T-cell (primary cell): ENCODE results near the gene CFAP43. TPM values are rescaled to one million over a fixed set of nuclear protein-coding genes. Genes with fewer than 3 reads are reported as not detected.

Experiments used
- ATAC-seq, 4 experiments: fragments of 200-7000 bp in 3 of 4; fragments of 150-1000 bp in 1 of 4; cut with Tn5 transposase; replicated peaks in 1 of 4; 1 replicate in 3 of 4; 2 replicates in 1 of 4; pipeline ENCODE4 v1.10.0; 2021; ENCODE audit warnings: moderate library complexity in 3 of 4, mild to moderate bottlenecking in 2 of 4, moderate number of reproducible peaks in 1 of 4
- CTCF ChIA-PET, 2 donors: fragments of 300-600 bp; sonication (Branson Sonifier 250); formaldehyde crosslinking; loops; one replicate each; lab custom pipeline; 2022; ENCODE audit warnings: antibody characterized with exemption in 2 of 2; lab: Charles Lee
- POLR2A ChIA-PET, 2 donors: fragments of 300-600 bp; sonication (Branson Sonifier 250); formaldehyde crosslinking; loops; one replicate each; lab custom pipeline; 2022; ENCODE audit warnings: antibody characterized with exemption in 2 of 2; lab: Charles Lee
- DNase-seq, 35 experiments: peaks; one replicate each; pipeline versions ENCODE4 v3.0.0 to v3.0.0-alpha.2; 2013 to 2023
- H3K27ac ChIP-seq: one replicate; pipeline ENCODE4 v1.5.1; 2013; ENCODE audit warnings: low read length
- H3K27me3 ChIP-seq, 2 experiments: replicated peaks in 1 of 2; 1 replicate in 1 of 2; 2 replicates in 1 of 2; pipeline versions ENCODE4 v1.6.1 to v1.7.0; 2013; ENCODE audit warnings: low read length in 1 of 2, mixed read lengths in 1 of 2; ENCODE audit not compliant: control insufficient read depth in 2 of 2, insufficient read depth in 2 of 2; ENCODE audit errors: extremely low read depth in 1 of 2
- H3K36me3 ChIP-seq, 2 donors: 1 replicate in 1 of 2; 2 replicates in 1 of 2; pipeline versions ENCODE4 v1.6.1 to v1.7.0; 2013; ENCODE audit warnings: low read length in 1 of 2; ENCODE audit not compliant: control insufficient read depth in 2 of 2, insufficient read depth in 1 of 2; ENCODE audit errors: extremely low read depth in 1 of 2
- H3K4me1 ChIP-seq, 2 experiments: 1 replicate in 1 of 2; 2 replicates in 1 of 2; pipeline versions ENCODE4 v1.6.1 to v1.7.0; 2013; ENCODE audit warnings: low read length in 2 of 2, mixed read lengths in 1 of 2; ENCODE audit not compliant: insufficient read depth in 2 of 2, control insufficient read depth in 1 of 2; ENCODE audit errors: extremely low read depth in 1 of 2
- H3K4me3 ChIP-seq, 2 donors: 1 replicate in 1 of 2; 2 replicates in 1 of 2; pipeline versions ENCODE4 v1.5.1 to v1.7.0; 2013; ENCODE audit warnings: mild to moderate bottlenecking in 2 of 2, low read length in 1 of 2, moderate library complexity in 1 of 2; ENCODE audit not compliant: control insufficient read depth in 1 of 2; ENCODE audit errors: extremely low read depth in 1 of 2
- H3K9me3 ChIP-seq: 2 replicates; pipeline ENCODE4 v1.7.0; 2013
- H3K27ac Mint-ChIP-seq, 2 donors: one replicate each; pipeline ENCODE4 v1.8.0; 2020 to 2021; ENCODE audit warnings: mild to moderate bottlenecking in 2 of 2, mixed read lengths in 2 of 2
- H3K27me3 Mint-ChIP-seq, 2 donors: one replicate each; pipeline ENCODE4 v1.8.0; 2021 to 2022; ENCODE audit warnings: mixed read lengths in 2 of 2
- H3K36me3 Mint-ChIP-seq: one replicate; pipeline ENCODE4 v1.8.0; 2021; ENCODE audit warnings: mixed read lengths
- H3K4me1 Mint-ChIP-seq, 3 donors: one replicate each; pipeline ENCODE4 v1.8.0; 2020 to 2022; ENCODE audit warnings: mixed read lengths in 3 of 3, mild to moderate bottlenecking in 1 of 3
- H3K4me3 Mint-ChIP-seq, 3 donors: one replicate each; pipeline ENCODE4 v1.8.0; 2020 to 2022; ENCODE audit warnings: mild to moderate bottlenecking in 3 of 3, mixed read lengths in 3 of 3, moderate library complexity in 3 of 3
- H3K9me3 Mint-ChIP-seq, 3 donors: one replicate each; pipeline ENCODE4 v1.8.0; 2020 to 2022; ENCODE audit warnings: mixed read lengths in 3 of 3
- WGBS: methylation state at CpG from one replicate; pipeline ENCODE4 v1.1.5; 2013; ENCODE audit warnings: missing lambda C conversion rate; ENCODE audit not compliant: insufficient coverage; 5-methylcytosine and 5-hydroxymethylcytosine counted together
- total RNA-seq, 35 experiments: library from RNA in 6 of 35; stranded (reverse) in 6 of 35; fragments of 120-200 nt in 1 of 35; gene quantifications; one replicate each; pipeline versions ENCODE4 v1.2.1 to v1.2.4 and lab custom pipeline; 2013 to 2026

The CFAP43 gene
- total RNA-seq, 5 donors from 2014 or later (not counting 1 experiment from before 2014, with no cell fraction given): 0.58 TPM; not detected in 4

GRCh38 chr10:104240078-104240477, 7.9 kb upstream of the CFAP43 start:
- Histone ChIP-seq H3K9me3 (no peaks in the 10 kb centered on the region), H3K4me1 (no peaks in the 10 kb centered on the region), H3K36me3 (no peaks in the 10 kb centered on the region), H3K27me3 (peaks cover 0 to 5% of the 10 kb centered on the region in 2 experiments), H3K4me3 (no peak overlapping the region), H3K27ac (no peak overlapping the region)
- H3K27me3 Mint-ChIP-seq: peaks cover 31 to 36% of the 10 kb centered on the region in 2 donors
- WGBS: 23% methylated on average over 1 of the region's 2 CpGs
- H3K27ac Mint-ChIP-seq: no peak overlapping the region
- H3K4me1 Mint-ChIP-seq: no peaks in the 10 kb centered on the region
- ATAC-seq (no peak), DNase-seq (no peak)
- POLR2A ChIA-PET: no interaction called here
- H3K9me3 Mint-ChIP-seq: peaks cover 0 to 11% (median 4%) of the 10 kb centered on the region in 3 donors
- no peaks in the 10 kb centered on the region for H3K36me3 Mint-ChIP-seq
- CTCF ChIA-PET: no interaction called here
- H3K4me3 Mint-ChIP-seq: no peak overlapping the region

- no peak overlapping the region for H3K27ac ChIP-seq
- no CpG with 5 or more reads among the region's 3 CpGs for WGBS
- no peaks in the 10 kb centered on the region for H3K9me3 ChIP-seq
- no peak overlapping the region for H3K4me3 Mint-ChIP-seq
- CTCF ChIA-PET: no interaction called here
- no peaks in the 10 kb centered on the region for H3K36me3 ChIP-seq
- POLR2A ChIA-PET: no interaction called here
- peaks cover 0 to 11% (median 4%) of the 10 kb centered on the region in 3 donors for H3K9me3 Mint-ChIP-seq
- no peaks in the 10 kb centered on the region for H3K36me3 Mint-ChIP-seq
- no peak overlapping the region for H3K4me3 ChIP-seq
- no peak overlapping the region for H3K27ac Mint-ChIP-seq
- ATAC-seq (no peak), DNase-seq (no peak)
- peaks cover 2 to 16% of the 10 kb centered on the region in 2 experiments for H3K4me1 ChIP-seq
- H3K4me1 Mint-ChIP-seq: peaks cover 8 to 18% (median 17%) of the 10 kb centered on the region in 3 donors
- peaks cover 0 to 15% of the 10 kb centered on the region in 2 experiments for H3K27me3 ChIP-seq
- peaks cover 32 to 39% of the 10 kb centered on the region in 2 donors for H3K27me3 Mint-ChIP-seq
Observed at GRCh38 chr10:104235801-104236200, 3.6 kb upstream of the CFAP43 start.

GRCh38 chr10:104234934-104235333, 2.8 kb upstream of the CFAP43 start:
- no peaks in the 10 kb centered on the region for H3K9me3 ChIP-seq
- no peak for DNase-seq
- Mint-ChIP-seq H3K9me3 (peaks cover 0 to 11% (median 4%) of the 10 kb centered on the region in 3 donors), H3K4me3 (no peak overlapping the region), H3K27me3 (peaks cover 32% of the 10 kb centered on the region in 2 donors), H3K27ac (no peak overlapping the region), H3K36me3 (no peaks in the 10 kb centered on the region), H3K4me1 (peaks cover 8 to 18% (median 17%) of the 10 kb centered on the region in 3 donors)
- ChIA-PET POLR2A (no interaction called here), CTCF (interaction anchor here in 1 of 2 donors (0.5 kb wide), 1 partner anchor 33 kb away, joined by 7 read pairs; no protein-coding TSS in a partner anchor)
- H3K27ac ChIP-seq: no peak overlapping the region
- H3K36me3 ChIP-seq: no peaks in the 10 kb centered on the region
- H3K27me3 ChIP-seq: peaks cover 0 to 19% of the 10 kb centered on the region in 2 experiments
- peaks cover 2 to 16% of the 10 kb centered on the region in 2 experiments for H3K4me1 ChIP-seq
- no peak for ATAC-seq
- WGBS: 83% methylated on average over 1 of the region's 1 CpG
- no peak overlapping the region for H3K4me3 ChIP-seq

GRCh38 chr10:104233817-104234216, 1.7 kb upstream of the CFAP43 start:
- no peak overlapping the region for H3K4me3 ChIP-seq
- peaks cover 2 to 16% of the 10 kb centered on the region in 2 experiments for H3K4me1 ChIP-seq
- peaks cover 0 to 11% (median 4%) of the 10 kb centered on the region in 3 donors for H3K9me3 Mint-ChIP-seq
- H3K36me3 ChIP-seq: no peaks in the 10 kb centered on the region
- CTCF ChIA-PET: no interaction called here
- peaks cover 0 to 23% of the 10 kb centered on the region in 2 experiments for H3K27me3 ChIP-seq
- H3K36me3 Mint-ChIP-seq: no peaks in the 10 kb centered on the region
- peak overlapping the region; percentile 49 to 84 (median 57) for H3K4me3 Mint-ChIP-seq
- H3K27ac ChIP-seq: no peak overlapping the region
- H3K4me1 Mint-ChIP-seq: peaks cover 8 to 18% (median 17%) of the 10 kb centered on the region in 3 donors
- no peak for ATAC-seq
- peaks cover 25 to 33% of the 10 kb centered on the region in 2 donors for H3K27me3 Mint-ChIP-seq
- POLR2A ChIA-PET: no interaction called here
- H3K9me3 ChIP-seq: no peaks in the 10 kb centered on the region
- no peak overlapping the region for H3K27ac Mint-ChIP-seq
- no peak for DNase-seq
- whole genome bisulfite sequencing: no CpG with 5 or more reads among the region's 1 CpG

GRCh38 chr10:104232613-104233102, 494 bp upstream of the CFAP43 start:
- ATAC-seq (peak; percentile 18 to 26 (median 22)), DNase-seq (peak in 1 of 35 experiments; percentile 3)
- Histone ChIP-seq H3K4me1 (peaks cover 2 to 16% of the 10 kb centered on the region in 2 experiments), H3K9me3 (no peaks in the 10 kb centered on the region), H3K27me3 (peaks cover 0 to 18% of the 10 kb centered on the region in 2 experiments), H3K4me3 (peak overlapping the region; percentile 63 to 75), H3K36me3 (no peaks in the 10 kb centered on the region), H3K27ac (no peak overlapping the region)
- peaks cover 0 to 11% (median 4%) of the 10 kb centered on the region in 3 donors for H3K9me3 Mint-ChIP-seq
- ChIA-PET CTCF (interaction anchor here in 1 of 2 donors (1.0 kb wide), 2 partner anchors 22 to 36 kb away, joined by 4 read pairs; partner anchors contain the start of genes GSTO1 and GSTO2), POLR2A (interaction anchor here (0.6 to 0.7 kb wide), 3 partner anchors 47 to 111 kb away, joined by 3 read pairs; partner anchors contain the start of gene SFR1 (in 1 of the 2))
- peaks cover 19 to 35% of the 10 kb centered on the region in 2 donors for H3K27me3 Mint-ChIP-seq
- peaks cover 8 to 18% (median 17%) of the 10 kb centered on the region in 3 donors for H3K4me1 Mint-ChIP-seq
- WGBS: 2% methylated on average over 13 of the region's 20 CpGs
- H3K36me3 Mint-ChIP-seq: no peaks in the 10 kb centered on the region
- peak overlapping the region; percentile 82 to 84 (median 83) for H3K4me3 Mint-ChIP-seq
- no peak overlapping the region for H3K27ac Mint-ChIP-seq

GRCh38 chr10:104230490-104230889, 1.7 kb downstream of the CFAP43 start:
- H3K27ac Mint-ChIP-seq: no peak overlapping the region
- no peak overlapping the region for H3K4me3 ChIP-seq
- no peaks in the 10 kb centered on the region for H3K36me3 Mint-ChIP-seq
- peaks cover 2 to 16% of the 10 kb centered on the region in 2 experiments for H3K4me1 ChIP-seq
- H3K27me3 Mint-ChIP-seq: peaks cover 9 to 29% of the 10 kb centered on the region in 2 donors
- ChIA-PET POLR2A (interaction anchor here in 1 of 2 donors (0.6 kb wide), 1 partner anchor 27 kb away, joined by 3 read pairs; no protein-coding TSS in a partner anchor), CTCF (interaction anchor here in 1 of 2 donors (1.4 kb wide), 1 partner anchor 37 kb away, joined by 4 read pairs; no protein-coding TSS in a partner anchor)
- DNase-seq (no peak), ATAC-seq (no peak)
- no peaks in the 10 kb centered on the region for H3K36me3 ChIP-seq
- H3K9me3 ChIP-seq: no peaks in the 10 kb centered on the region
- peak overlapping the region in 1 of 3 donors; percentile 84 for H3K4me3 Mint-ChIP-seq
- peaks cover 0 to 22% of the 10 kb centered on the region in 2 experiments for H3K27me3 ChIP-seq
- peaks cover 8 to 18% (median 17%) of the 10 kb centered on the region in 3 donors for H3K4me1 Mint-ChIP-seq
- WGBS: no CpG with 5 or more reads among the region's 4 CpGs
- no peak overlapping the region for H3K27ac ChIP-seq
- H3K9me3 Mint-ChIP-seq: peaks cover 0 to 4% (median 0%) of the 10 kb centered on the region in 3 donors
